B cell (primary cell): ENCODE data around the gene IL17REL. TPM values are rescaled to one million over a fixed set of nuclear protein-coding genes. Genes with fewer than 3 reads are reported as not detected.

ENCODE experiments used
- ATAC-seq: fragments of 200-7000 bp; cut with Tn5 transposase; one replicate; pipeline ENCODE4 v1.10.0; 2021; ENCODE audit warnings: low read depth, mild to moderate bottlenecking, moderate number of reproducible peaks, moderate library complexity
- CTCF ChIA-PET: fragments of 350-600 bp; sonication (Branson Sonifier 250); formaldehyde crosslinking; loops from one replicate; lab custom pipeline; 2021; ENCODE audit warnings: antibody characterized with exemption, inconsistent platforms; lab: Charles Lee
- POLR2A ChIA-PET: fragments of 350-600 bp; sonication (Branson Sonifier 250); formaldehyde crosslinking; loops from one replicate; lab custom pipeline; 2021; ENCODE audit warnings: antibody characterized with exemption; lab: Charles Lee
- DNase-seq: peaks from one replicate; pipeline ENCODE4 v3.0.0; 2013
- H2AFZ ChIP-seq: 2 replicates; pipeline ENCODE4 v1.6.1; 2012; ENCODE audit warnings: mild to moderate bottlenecking, low read depth, low read length; ENCODE audit not compliant: insufficient read depth, poor library complexity, severe bottlenecking
- H3K27ac ChIP-seq, 2 donors: 1 replicate in 1 of 2; 2 replicates in 1 of 2; pipeline ENCODE4 v1.5.1; 2012 to 2013; ENCODE audit warnings: low read length in 2 of 2, mild to moderate bottlenecking in 2 of 2, moderate library complexity in 1 of 2
- H3K27me3 ChIP-seq, 4 experiments: fragments of 200-600 bp in 1 of 4; sonication (generic) in 1 of 4; replicated peaks in 1 of 4; 1 replicate in 2 of 4; 2 replicates in 2 of 4; pipeline versions ENCODE4 v1.6.1 to v1.7.0; 2013 to 2016; ENCODE audit warnings: low read length in 3 of 4, mild to moderate bottlenecking in 2 of 4, mixed read lengths in 1 of 4, moderate library complexity in 1 of 4; ENCODE audit not compliant: insufficient read depth in 4 of 4, control insufficient read depth in 3 of 4; ENCODE audit errors: control extremely low read depth in 1 of 4
- H3K36me3 ChIP-seq, 2 experiments: replicated peaks in 1 of 2; 1 replicate in 1 of 2; 2 replicates in 1 of 2; pipeline versions ENCODE4 v1.6.1 to v1.7.1; 2013; ENCODE audit warnings: low read length in 1 of 2; ENCODE audit not compliant: insufficient read depth in 2 of 2, control insufficient read depth in 1 of 2; ENCODE audit errors: control extremely low read depth in 1 of 2, extremely low read depth in 1 of 2
- H3K4me1 ChIP-seq, 2 donors: fragments of 200-600 bp in 1 of 2; sonication (generic) in 1 of 2; 1 replicate in 1 of 2; 2 replicates in 1 of 2; pipeline versions ENCODE4 v1.5.1 to v1.6.1; 2013 to 2017; ENCODE audit warnings: low read length in 2 of 2; ENCODE audit not compliant: control insufficient read depth in 2 of 2, insufficient read depth in 2 of 2
- H3K4me2 ChIP-seq: replicated peaks from 2 replicates; pipeline ENCODE3; 2012; ENCODE audit warnings: mild to moderate bottlenecking, low read depth, low read length; ENCODE audit not compliant: poor library complexity, severe bottlenecking
- H3K4me3 ChIP-seq, 5 experiments: fragments of 200-600 bp in 1 of 5; sonication (generic) in 1 of 5; 1 replicate in 3 of 5; 2 replicates in 2 of 5; pipeline versions ENCODE4 v1.5.1 to v1.7.0; 2011 to 2016; ENCODE audit warnings: low read length in 4 of 5, mild to moderate bottlenecking in 4 of 5, low read depth in 2 of 5, control low read depth in 1 of 5, moderate library complexity in 1 of 5; ENCODE audit not compliant: insufficient read depth in 1 of 5; ENCODE audit errors: control extremely low read depth in 1 of 5, extremely low read depth in 1 of 5
- H3K79me2 ChIP-seq: fragments of 200-600 bp; sonication (generic); one replicate; pipeline ENCODE4 v1.6.0; 2016; ENCODE audit warnings: low read length; ENCODE audit not compliant: control insufficient read depth, insufficient read depth
- H3K9ac ChIP-seq: fragments of 200-600 bp; sonication (generic); 2 replicates; pipeline ENCODE4 v1.6.1; 2017; ENCODE audit warnings: mild to moderate bottlenecking, low read length, moderate library complexity
- H3K9me3 ChIP-seq, 3 donors: one replicate each; pipeline versions ENCODE4 v1.6.1 to v1.7.1; 2013; ENCODE audit warnings: low read length in 2 of 3; ENCODE audit not compliant: control insufficient read depth in 2 of 3, insufficient read depth in 1 of 3; ENCODE audit errors: control extremely low read depth in 1 of 3
- H4K20me1 ChIP-seq: 2 replicates; pipeline ENCODE4 v1.6.0; 2012; ENCODE audit warnings: mild to moderate bottlenecking, low read length; ENCODE audit not compliant: insufficient read depth, control insufficient read depth, poor library complexity, severe bottlenecking
- H3K27ac Mint-ChIP-seq: one replicate; pipeline ENCODE4 v1.8.0; 2021; ENCODE audit warnings: mixed read lengths
- H3K27me3 Mint-ChIP-seq: one replicate; pipeline ENCODE4 v1.8.0; 2021; ENCODE audit warnings: mixed read lengths
- H3K4me1 Mint-ChIP-seq: one replicate; pipeline ENCODE4 v1.8.0; 2021; ENCODE audit warnings: mixed read lengths
- H3K4me3 Mint-ChIP-seq: one replicate; pipeline ENCODE4 v1.8.0; 2021; ENCODE audit warnings: mixed read lengths
- H3K9me3 Mint-ChIP-seq: one replicate; pipeline ENCODE4 v1.8.0; 2022; ENCODE audit warnings: mixed read lengths; ENCODE audit not compliant: insufficient read depth
- CTCF ChIP-seq: fragments of 200-600 bp; IDR thresholded peaks from one replicate; pipeline ENCODE4 v1.8.0; 2022; ENCODE audit warnings: antibody characterized with exemption, mild to moderate bottlenecking
- EZH2 ChIP-seq: IDR thresholded peaks from 2 replicates; pipeline ENCODE4 v1.6.1; 2012; ENCODE audit warnings: borderline replicate concordance, low read depth, mild to moderate bottlenecking, moderate library complexity, low read length; ENCODE audit not compliant: insufficient read depth, poor library complexity, severe bottlenecking
- WGBS: methylation state at CpG from one replicate; pipeline ENCODE4 v1.1.5; 2013; ENCODE audit warnings: missing lambda C conversion rate; ENCODE audit not compliant: insufficient coverage; 5-methylcytosine and 5-hydroxymethylcytosine counted together
- intact Hi-C: fragments of 100-400 bp; cut with micrococcal nuclease; formaldehyde crosslinking; loops from one replicate; pipeline ENCODE4 v1.10.0; 2022
- polyA plus RNA-seq: library from polyadenylated mRNA; depleted of rRNA; stranded (reverse); fragments of >200 nt; gene quantifications from 2 replicates; pipeline ENCODE4 v1.2.3, GENCODE V29; 2012
- total RNA-seq, 2 donors: library from RNA; stranded (reverse); fragments of 120-200 nt in 1 of 2; gene quantifications; 1 replicate in 1 of 2; 2 replicates in 1 of 2; pipeline versions ENCODE4 v1.2.3 to v1.2.4, GENCODE V29; 2013 to 2022

The IL17REL gene
- total and polyA plus RNA-seq, 2 donors (not counting 1 experiment from before 2014, with no cell fraction given), result 0.09 to 0.10 TPM

DNA sequence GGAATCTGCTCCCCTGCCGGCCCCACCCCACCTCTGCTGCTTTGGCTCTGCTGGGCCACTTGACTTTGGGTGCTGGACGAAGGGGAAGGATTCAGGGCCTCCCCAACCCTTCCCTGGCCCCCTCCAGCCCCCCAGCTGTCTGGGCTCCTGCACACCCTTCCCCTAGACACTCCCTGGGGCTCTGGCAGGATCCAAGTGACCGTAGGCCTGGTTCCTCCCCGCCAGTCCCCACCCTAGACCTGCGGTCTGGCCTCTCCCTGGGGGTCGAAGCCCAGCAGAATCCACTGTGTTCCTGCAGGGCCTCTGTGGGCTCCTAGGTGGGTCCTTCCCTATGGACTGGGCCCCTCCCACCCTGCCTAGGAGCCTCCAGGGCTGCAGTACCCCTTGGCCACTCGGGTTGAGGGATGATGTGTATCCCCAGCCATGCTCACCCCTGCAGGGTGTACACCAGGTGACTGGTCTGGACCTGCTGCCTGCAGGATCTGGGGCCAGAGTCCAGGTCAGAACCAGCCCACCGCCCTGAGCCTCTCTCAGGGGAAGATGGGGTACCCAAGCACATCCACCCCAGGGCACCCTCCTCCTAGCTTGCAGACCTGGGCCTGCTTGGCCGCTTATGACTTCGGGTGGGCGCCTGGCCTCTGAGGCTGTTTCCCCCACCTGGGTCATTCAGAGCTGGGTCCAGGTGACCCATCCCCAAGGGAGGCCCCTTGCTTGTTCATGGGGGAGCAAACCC lies 46.4 kb downstream of the IL17REL start:
- Histone ChIP-seq H3K36me3 (peaks cover 0 to 30% of the 10 kb centered on the region in 2 experiments), H4K20me1 (peaks cover 76% of the 10 kb centered on the region), H3K4me2 (peak overlapping the region; percentile 54), H2AFZ (no peak overlapping the region), H3K79me2 (peaks cover 21% of the 10 kb centered on the region), H3K9me3 (no peaks in the 10 kb centered on the region), H3K27me3 (no peaks in the 10 kb centered on the region), H3K4me3 (no peak overlapping the region), H3K27ac (no peak overlapping the region), H3K9ac (no peak overlapping the region), H3K4me1 (peaks cover 50 to 64% of the 10 kb centered on the region in 2 donors)
- H3K27ac Mint-ChIP-seq, result peak overlapping the region; percentile 41
- no peak for DNase-seq
- H3K27me3 Mint-ChIP-seq, result no peaks in the 10 kb centered on the region
- ChIA-PET CTCF (interaction anchor here (1.5 to 4.4 kb wide), 4 partner anchors 17 to 64 kb away, joined by 3 to 37 read pairs (median 15); no protein-coding TSS in a partner anchor), POLR2A (interaction anchor here (0.6 to 3.4 kb wide), 7 partner anchors 10 to 87 kb away, joined by 3 to 25 read pairs (median 6); no protein-coding TSS in a partner anchor)
- no peak for ATAC-seq
- no peaks in the 10 kb centered on the region for H3K9me3 Mint-ChIP-seq
- WGBS, result 75% methylated on average over 11 of the region's 11 CpGs
- TF ChIP-seq CTCF (no peak), EZH2 (no peak)
- peaks cover 62% of the 10 kb centered on the region for H3K4me1 Mint-ChIP-seq
- H3K4me3 Mint-ChIP-seq, result peak overlapping the region; percentile 16
- intact Hi-C loops, result no loop called here
